Stimulated activated CD8-positive, alpha-beta memory T cell treated with anti-CD3 and anti-CD28 coated beads, Interleukin-4, amount 100 ng/mL, for 48 hours (primary cell): ENCODE measurements around the gene WNT4.

ENCODE experiments used
- DNase-seq: peaks from one replicate; pipeline ENCODE4 v3.0.0-alpha.2; 2020

WNT4 gene

GRCh38 chr1:22128392-22128791 is 14.5 kb downstream of the WNT4 start:
- DNase-seq = no peak

GRCh38 chr1:22127731-22128130 is 15.2 kb downstream of the WNT4 start:
- no peak for DNase-seq

GRCh38 chr1:22127248-22127647 is 15.6 kb downstream of the WNT4 start:
- DNase-seq = no peak

- DNase-seq = no peak
Observed at GRCh38 chr1:22126531-22126930, 16.4 kb downstream of the WNT4 start.

- DNase-seq = no peak
Observed at GRCh38 chr1:22124592-22125229, 18.2 kb downstream of the WNT4 start.

GRCh38 chr1:22123901-22124404 is 18.9 kb downstream of the WNT4 start:
- no peak for DNase-seq

- no peak for DNase-seq
Observed at GRCh38 chr1:22123071-22123390, 19.9 kb downstream of the WNT4 start.

GRCh38 chr1:22122273-22123070 is 20.4 kb downstream of the WNT4 start:
- DNase-seq = no peak

- DNase-seq = no peak
Observed at GRCh38 chr1:22121421-22121911, 21.4 kb downstream of the WNT4 start.

- no peak for DNase-seq
Observed at GRCh38 chr1:22120469-22120790, 22.5 kb downstream of the WNT4 start.

GRCh38 chr1:22119626-22120468 is 23.1 kb downstream of the WNT4 start:
- DNase-seq = no peak

GRCh38 chr1:22118291-22118992 is 24.5 kb downstream of the WNT4 start:
- no peak for DNase-seq

- DNase-seq = no peak
Observed at GRCh38 chr1:22117851-22118250, 25.0 kb downstream of the WNT4 start.

- no peak for DNase-seq
Observed at GRCh38 chr1:22117238-22117637, 25.7 kb downstream of the WNT4 start.

- DNase-seq = no peak
Observed at GRCh38 chr1:22115286-22115685, 27.6 kb downstream of the WNT4 start.

GRCh38 chr1:22114083-22115012 is 28.5 kb downstream of the WNT4 start:
- DNase-seq = no peak

- DNase-seq = no peak
Observed at GRCh38 chr1:22112554-22112953, 30.3 kb downstream of the WNT4 start.

- no peak for DNase-seq
Observed at GRCh38 chr1:22111620-22112019, 31.3 kb downstream of the WNT4 start.

- DNase-seq = peak; percentile 16
Observed at GRCh38 chr1:22111115-22111514, 31.8 kb downstream of the WNT4 start.

GRCh38 chr1:22110016-22110415 is 32.9 kb downstream of the WNT4 start:
- DNase-seq = no peak

GRCh38 chr1:22108339-22109105 is 34.4 kb downstream of the WNT4 start:
- DNase-seq = peak; percentile 20
